NCI-H1105 treated with DMSO at 0.1 percent for 48 hours (cell line): Measurements from ENCODE around the gene TOMM40.
"Not testable (repeated sequence)": the region's sequence is repeated elsewhere in the genome, so short reads cannot be mapped to it uniquely, and the experiment has no call there.

Experiments used
- DNase-seq: peaks from one replicate; lab custom pipeline; 2025; lab: John Stamatoyannopoulos, UW

The TOMM40 gene

DNA sequence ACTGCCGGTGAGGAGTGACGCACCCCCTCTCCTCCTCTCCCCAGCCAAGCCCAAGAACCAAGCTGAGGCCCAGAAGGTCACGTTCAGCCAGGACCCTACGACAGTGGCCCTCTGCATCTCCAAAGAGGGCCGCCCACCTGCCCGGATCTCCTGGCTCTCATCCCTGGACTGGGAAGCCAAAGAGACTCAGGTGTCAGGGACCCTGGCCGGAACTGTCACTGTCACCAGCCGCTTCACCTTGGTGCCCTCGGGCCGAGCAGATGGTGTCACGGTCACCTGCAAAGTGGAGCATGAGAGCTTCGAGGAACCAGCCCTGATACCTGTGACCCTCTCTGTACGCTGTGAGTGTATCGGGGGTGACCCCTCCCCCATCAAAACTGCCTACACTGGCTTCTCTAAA lies 19.2 kb upstream of the TOMM40 start:
- no peak for DNase-seq

DNA sequence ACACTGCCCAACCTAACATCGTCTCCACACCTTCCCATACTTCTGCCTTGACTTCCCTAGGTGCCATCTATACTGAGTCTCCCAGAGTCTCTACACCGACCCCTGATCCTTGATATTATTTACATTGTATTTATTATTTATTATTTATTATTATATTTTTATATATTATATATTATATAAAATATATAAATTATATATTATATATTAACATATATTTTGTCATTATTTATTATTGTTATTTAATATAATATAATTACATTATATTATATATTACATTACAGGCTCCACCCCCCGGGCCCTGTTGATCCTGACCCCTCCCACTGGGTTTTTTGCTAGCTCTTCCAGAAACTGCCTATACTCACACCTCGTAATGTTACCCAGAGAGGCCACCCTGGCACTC lies 18.4 kb upstream of the TOMM40 start:
- DNase-seq: no peak

DNA sequence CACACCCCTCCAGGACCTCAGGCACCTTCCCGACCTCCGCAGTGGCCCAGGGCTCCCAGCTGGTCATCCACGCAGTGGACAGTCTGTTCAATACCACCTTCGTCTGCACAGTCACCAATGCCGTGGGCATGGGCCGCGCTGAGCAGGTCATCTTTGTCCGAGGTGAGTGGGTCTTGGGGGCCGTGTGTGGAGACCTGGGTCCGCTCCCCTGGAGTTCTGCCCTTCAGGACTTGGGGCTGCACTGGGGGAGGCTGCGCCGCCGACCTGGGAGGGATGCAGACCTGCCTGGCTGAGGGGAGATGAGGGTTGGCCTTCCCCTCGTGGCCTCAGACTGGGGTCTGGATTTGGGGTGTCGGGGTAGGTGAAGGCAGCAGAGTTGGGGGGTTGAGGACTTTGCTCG lies 16.7 kb upstream of the TOMM40 start:
- no peak for DNase-seq

DNA sequence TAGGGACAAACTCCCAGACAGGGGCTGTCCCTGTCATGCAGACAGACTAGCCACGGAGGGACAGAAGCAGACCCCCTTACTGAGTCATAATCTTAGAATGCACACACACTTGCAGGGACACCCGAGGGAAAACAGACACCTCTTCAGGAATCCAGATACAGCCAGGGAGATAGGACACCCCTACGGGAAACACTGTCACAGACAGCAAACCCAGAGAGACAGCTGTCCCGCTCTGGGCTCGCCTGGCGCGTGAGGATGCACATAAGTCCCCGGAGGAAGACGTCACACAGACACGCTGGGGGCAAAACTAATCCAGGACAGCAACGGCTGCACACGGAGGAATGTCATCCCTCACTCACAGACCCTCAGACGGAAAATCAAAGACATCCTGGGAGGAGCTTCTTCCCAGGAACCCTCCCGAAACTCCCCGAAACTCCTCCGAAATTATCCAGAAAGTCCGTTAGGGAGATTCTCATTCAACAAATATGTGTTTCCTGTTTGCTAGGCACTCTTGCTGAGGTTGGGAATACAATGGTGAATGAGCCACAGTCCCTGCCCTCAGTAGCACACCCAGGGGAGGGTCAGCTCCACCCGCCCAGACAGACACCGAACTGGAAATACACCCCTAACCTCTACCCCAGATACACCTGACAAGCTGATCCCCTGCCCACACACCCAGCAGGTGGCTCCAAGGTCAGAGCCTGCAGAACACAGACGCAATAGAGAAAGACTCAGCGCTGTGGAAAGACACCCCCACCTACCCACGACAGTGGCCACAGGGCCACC lies 15.2 kb upstream of the TOMM40 start:
- DNase-seq: no peak

DNA sequence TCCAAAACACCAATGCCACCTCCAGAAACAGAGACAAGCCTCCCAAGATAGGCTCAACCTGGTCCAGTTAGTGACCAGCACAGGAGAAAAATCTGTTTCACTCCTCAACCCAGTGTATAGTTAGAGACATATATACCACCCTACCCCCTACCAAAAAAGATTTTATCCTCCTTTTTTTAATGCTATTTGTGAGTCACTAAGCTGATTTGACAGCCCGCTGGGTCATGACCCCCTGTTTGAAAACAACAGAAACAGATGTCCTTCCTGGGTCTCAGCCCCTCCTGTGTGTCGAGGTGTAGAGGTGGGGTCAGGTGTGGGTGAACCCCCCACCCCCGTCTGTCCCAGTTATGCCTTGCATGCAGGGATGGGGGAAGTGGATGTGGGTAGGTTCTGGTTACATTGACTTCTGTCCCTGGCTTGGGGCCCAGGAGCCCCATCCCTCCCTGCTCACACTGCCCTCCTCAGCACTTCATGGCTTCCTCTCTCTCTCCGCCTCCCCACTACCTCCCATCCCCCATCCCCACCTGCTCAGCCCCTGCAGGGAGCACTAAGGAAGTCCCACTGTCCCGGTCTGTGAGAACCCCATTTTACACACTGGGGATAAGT lies 14.0 kb upstream of the TOMM40 start:
- no peak for DNase-seq

DNA sequence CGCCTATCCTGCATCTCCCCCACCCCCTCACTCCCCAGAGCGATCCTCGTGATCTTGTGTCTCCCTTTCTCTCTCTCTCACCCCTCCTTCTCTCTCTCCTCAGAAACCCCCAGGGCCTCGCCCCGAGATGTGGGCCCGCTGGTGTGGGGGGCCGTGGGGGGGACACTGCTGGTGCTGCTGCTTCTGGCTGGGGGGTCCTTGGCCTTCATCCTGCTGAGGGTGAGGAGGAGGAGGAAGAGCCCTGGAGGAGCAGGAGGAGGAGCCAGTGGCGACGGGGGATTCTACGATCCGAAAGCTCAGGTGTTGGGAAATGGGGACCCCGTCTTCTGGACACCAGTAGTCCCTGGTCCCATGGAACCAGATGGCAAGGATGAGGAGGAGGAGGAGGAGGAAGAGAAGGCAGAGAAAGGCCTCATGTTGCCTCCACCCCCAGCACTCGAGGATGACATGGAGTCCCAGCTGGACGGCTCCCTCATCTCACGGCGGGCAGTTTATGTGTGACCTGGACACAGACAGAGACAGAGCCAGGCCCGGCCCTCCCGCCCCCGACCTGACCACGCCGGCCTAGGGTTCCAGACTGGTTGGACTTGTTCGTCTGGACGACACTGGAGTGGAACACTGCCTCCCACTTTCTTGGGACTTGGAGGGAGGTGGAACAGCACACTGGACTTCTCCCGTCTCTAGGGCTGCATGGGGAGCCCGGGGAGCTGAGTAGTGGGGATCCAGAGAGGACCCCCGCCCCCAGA lies 12.8 kb upstream of the TOMM40 start:
- DNase-seq: no peak

DNA sequence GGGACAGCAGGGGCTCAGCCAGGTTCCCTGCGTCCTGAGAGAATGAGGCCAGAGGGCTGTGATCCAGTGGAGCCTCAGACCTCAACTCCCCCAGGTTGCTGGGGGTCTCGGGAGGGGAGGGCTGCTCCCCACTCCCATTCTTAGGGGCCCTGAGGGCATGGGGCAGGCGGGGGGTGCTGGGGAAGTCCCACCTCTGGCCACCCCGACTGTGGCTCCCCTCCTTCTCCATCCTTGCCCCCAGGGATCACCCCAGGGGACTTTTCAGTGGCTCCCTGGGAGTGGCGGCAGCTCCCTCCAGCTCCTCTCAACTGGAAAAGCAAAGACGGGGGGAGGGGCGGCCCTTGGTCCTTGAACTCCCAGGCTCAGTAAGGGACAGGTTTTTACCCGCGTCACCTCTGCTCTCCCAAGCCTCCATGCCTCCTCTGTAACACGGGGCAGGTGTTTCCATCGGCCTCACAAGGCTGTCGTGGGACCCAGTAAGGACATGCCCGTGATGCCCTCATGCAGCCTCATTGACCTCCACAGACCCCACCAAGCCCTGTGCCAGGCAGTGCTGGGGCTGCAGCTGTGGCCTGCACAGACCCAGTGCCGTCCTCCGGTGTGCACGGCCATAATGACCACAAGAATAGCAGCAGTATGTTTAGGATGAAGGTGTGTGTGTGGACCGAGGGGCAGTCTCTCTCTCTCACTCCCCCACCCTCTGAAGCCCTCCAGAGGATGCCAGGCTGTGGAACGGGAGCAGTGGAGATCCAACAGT lies 11.6 kb upstream of the TOMM40 start:
- no peak for DNase-seq

DNA sequence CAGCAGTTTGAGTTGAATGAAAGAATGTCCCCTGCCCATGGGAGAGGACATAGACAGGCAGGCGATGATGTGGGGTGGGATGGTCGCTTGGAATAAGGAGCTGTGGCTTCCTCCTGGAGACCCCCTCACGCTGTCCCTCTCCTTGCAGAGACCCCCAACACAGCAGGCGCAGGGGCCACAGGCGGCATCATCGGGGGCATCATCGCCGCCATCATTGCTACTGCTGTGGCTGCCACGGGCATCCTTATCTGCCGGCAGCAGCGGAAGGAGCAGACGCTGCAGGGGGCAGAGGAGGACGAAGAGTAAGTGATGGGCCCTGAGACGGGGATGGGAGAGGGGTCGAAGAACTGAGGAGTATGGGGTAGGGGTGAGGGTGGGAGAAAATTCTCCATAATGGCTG lies 9.0 kb upstream of the TOMM40 start:
- no peak for DNase-seq

DNA sequence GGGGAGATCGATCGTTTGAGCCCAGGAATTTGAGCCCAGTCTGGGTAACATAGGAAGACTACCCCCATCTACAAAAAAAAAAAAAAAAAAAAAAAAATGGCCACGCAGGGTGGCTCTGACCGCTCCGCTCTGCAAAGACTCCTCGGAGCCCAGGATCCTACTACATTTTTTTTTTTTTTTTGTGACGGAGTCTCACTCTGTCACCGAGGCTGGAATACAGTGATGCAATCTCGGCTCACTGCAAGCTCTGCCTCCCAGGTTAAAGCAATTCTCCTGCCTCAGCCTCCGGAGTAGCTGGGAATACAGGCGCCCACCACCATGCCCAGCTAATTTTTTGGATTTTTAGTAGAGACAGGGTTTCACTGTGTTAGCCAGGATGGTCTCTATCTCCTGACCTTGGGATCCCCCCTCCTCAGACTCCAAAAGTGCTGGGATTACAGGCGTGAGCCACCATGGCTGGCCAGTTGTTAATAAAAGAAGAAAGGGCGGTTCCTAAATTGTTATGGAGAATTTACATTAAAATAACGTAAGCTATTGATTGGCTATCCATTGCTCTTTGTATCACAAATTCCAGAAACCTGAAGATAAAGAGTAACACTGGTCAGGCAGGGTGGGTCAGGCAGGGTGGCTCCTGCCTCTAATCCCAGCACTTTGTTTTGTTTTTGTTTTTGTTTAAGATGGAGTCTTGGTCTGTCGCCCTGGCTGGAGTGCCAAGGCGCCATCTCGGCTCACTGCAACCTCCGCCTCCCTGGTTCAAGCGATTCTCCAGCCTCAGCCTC lies 8.2 kb upstream of the TOMM40 start:
- not testable (repeated sequence) for DNase-seq

DNA sequence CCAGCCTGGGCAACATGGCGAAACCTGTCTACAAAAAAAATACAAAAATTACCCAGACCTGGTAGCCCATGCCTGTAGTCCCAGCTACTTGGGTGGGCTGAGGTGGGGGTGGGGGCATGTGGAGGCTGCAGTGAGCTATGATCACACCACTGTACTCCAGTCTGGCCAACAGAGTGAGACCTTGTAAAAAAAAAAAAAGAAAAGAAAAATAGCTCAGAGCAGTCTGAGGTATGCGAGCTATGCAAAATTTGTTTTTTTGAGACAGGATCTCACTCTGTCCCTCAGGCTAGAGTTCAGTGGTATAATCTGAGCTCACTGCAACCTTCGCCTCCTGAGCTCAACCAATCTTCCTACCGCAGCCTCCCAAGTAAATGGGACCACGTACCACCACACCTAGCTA lies 7.1 kb upstream of the TOMM40 start:
- DNase-seq: no peak

DNA sequence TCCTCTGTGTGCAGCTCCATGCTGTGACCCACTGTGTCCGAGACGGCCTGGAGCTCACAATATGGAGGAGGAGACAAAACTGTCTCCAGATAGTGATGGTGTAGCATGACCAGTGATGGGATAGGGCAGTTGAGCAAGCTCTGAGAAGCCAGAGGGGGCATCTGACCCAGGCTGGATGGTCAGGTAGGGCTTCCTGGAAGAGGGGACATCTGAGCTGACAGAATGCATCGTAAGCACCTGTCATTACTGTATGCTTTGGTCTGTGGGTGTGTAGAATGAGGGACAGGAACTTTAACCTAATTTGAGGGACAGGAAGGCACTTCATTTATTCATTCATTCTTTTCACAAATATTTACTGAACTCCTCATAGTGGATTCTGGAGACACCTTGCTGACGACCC lies 6.5 kb upstream of the TOMM40 start:
- no peak for DNase-seq

DNA sequence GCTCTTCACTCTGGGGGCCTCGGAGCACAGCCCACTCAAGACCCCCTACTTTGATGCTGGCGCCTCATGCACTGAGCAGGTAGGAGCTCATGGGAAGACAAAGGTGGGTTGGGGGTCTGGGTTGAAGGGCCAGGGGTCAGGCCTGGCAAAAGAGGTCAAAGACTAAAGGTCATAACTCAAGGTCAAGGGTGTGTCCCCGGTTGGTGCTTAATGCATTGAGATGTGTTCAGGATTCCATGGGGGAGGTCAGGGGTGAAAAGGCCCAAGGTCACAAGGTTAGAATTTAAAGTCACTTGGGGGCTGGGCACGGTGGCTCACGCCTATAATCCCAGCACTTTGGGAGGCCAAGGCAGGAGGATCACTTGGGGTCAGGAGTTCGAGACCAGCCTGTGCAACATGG lies 4.9 kb upstream of the TOMM40 start:
- no peak for DNase-seq

DNA sequence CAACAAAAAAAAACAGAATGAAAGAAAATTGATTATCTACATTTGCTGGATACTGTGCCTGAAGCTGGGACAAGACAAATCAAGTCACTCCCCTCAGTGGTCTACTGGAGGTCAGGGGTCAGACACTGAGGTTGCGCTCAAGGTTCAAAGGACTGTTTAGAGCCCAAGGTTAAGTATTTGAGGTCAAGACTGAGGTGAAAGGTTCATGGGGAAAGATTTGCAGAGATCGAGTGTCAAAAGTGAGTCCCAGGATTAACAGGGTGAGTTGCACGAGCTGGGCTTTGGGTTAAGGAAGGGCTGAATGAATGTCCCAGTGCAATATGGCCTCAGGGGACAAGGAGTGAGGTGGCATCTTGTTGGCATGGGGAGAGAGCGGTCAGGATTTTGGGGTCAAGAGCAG lies 3.4 kb upstream of the TOMM40 start:
- DNase-seq: no peak

DNA sequence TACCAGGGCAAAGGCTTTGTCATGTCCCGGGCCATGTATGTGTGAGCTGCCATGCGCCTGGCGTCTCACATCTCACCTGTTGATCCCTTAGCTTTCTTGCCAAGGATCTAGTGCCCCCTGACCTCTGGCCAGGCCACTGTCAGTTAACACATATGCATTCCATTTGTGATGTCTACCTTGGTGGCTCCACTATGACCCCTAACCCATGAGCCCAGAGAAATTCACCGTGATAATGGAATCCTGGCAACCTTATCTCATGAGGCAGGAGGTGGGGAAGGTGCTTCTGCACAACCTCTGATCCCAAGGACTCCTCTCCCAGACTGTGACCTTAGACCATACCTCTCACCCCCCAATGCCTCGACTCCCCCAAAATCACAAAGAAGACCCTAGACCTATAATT lies 2.7 kb upstream of the TOMM40 start:
- not testable (repeated sequence) for DNase-seq

DNA sequence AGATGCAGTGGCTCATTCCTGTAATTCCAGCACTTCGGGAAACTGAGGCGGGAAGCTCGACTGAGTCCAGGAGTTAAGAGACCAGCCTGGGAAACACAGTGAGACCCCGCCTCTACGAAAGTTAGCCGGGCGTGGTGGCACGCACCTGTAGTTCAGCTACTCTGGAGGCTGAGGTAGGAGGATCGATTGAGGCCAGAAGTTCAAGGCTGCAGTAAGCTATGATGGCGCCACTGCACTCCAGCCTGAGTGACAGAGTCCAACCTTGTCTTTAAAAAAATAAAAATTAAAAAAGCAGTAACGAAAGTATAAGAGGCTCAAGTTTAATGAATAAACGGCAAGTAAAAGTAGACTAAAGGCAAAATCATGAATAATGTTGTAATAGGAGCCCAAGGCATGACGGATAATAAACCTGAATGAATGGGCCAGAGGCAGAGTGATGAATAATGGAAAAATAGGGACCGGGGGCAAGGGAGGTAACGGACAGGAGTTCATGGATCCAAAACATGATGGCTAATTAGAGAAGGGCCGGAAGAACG lies 1.2 kb upstream of the TOMM40 start:
- DNase-seq: no peak

DNA sequence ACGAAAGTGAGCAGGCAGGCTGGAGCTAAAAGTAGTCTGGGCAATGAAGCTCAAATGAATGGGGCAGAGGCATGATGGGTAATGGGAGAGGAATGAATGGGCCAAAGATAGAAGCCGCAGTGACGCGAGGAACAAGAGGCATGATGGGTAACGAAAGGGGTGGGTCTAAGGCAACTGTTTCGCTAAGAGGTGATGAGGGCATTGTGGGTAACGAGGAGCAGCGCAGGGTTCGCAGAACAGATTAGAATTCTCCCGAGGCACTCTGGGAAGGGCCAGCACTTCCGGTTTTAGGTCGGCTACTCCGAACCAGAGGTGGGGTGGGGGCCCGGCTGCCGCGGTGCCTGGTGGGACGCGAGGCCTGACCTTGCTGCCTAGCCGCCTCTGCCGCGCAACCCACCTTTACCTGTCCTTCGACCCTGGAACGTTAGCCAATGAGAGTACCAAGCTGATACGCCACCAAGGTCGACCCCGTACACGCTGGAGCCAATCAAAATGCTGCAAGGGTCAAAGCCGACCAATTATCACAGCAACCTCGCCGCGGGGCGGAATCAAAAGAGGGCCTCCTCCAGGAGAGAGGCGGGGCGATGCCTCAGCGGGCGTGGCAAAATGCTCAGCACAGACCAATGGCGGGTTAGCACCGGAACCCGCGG lies 563 bp upstream of the TOMM40 start:
- DNase-seq: peak; percentile 100

DNA sequence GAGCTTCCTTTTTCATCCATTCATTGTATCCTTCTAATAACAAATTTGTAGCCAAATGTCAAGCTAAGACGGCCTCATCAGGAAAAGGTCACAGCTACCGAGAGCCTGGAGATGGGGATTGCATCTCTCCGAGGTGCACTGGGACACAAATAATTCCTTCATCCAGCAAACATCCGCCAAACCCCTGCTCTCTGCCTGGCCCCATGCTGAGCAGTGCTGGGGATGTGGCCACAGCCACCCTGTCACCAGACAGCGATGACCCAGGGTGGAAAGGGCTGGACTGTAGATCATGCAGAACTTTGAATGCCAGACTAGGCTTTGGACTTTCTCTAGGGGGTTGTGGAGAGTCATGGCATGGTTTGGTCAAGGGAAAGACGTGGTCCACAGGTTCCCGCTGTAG lies 1.9 kb downstream of the TOMM40 start:
- DNase-seq: no peak

DNA sequence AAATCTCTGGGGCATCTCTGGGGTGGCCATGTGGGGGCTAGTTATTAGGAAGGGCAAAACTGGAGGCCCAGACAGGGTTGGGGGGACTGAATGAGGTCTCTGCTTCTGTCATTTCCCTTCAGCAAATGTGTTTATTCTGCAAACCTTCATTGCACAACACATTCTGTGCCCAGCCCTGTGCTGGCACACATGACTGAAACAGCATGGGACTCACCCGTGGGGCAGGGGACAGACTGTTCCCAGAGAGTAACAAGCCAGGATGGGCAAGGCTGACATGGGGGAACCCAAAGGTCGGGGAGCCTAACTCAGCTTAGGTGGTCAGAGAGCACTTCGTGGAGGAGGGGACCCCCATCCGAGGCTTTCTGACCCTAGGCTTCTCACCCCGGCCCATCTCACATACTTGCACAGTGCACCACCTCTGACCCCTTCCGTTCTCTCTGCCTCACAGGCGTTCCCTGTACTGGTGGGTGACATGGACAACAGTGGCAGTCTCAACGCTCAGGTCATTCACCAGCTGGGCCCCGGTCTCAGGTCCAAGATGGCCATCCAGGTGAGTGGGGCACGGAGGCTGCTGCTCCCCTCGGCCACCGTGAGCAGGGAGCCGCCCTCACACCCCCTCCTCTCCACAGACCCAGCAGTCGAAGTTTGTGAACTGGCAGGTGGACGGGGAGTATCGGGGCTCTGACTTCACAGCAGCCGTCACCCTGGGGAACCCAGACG lies 2.4 kb downstream of the TOMM40 start:
- DNase-seq: no peak

DNA sequence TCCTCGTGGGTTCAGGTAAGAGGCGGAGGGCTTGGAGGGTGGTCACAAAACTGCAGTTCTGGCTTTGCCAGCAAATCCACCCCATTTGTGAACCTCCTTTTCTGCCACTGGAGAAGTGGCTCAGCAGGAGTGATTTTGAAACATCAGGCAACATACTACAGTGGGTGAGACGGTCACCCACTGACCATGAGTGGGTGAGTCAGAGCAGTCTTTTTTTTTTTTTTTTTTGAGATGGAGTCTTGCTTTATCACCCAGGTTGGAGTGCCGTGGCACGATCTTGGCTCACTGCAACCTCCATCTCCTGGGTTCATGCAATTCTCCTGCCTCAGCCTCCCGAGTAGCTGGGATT lies 3.0 kb downstream of the TOMM40 start:
- DNase-seq: no peak

DNA sequence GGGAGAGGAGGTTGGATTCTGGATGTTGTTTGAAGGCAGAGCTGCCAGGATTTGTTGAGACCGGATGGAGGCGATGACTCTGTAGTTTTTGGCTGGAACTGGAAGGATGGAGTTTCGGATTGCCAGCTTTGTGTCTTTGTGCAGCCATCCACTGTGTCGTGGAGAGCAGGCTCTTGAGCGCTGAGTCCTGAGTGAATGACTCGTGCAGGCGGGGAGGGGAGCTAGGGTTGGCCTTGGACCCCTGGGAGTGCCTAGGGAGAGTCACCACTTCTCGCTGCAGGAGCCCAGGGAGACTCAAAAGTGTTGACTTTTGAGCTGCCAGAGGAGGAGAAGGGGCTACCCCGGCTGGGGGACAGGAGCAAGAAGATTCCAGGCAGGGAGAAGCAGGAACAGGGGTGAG lies 3.9 kb downstream of the TOMM40 start:
- no peak for DNase-seq
